ENCODE results near the gene ARID5A. TPM values are rescaled to one million over a fixed set of nuclear protein-coding genes. Genes with fewer than 3 reads are reported as not detected.
"Not testable (repeated sequence)": the region's sequence is repeated elsewhere in the genome, so short reads cannot be mapped to it uniquely, and the experiment has no call there.

ARID5A gene
- total RNA-seq, 1 donor, result 7.8 TPM

DNA sequence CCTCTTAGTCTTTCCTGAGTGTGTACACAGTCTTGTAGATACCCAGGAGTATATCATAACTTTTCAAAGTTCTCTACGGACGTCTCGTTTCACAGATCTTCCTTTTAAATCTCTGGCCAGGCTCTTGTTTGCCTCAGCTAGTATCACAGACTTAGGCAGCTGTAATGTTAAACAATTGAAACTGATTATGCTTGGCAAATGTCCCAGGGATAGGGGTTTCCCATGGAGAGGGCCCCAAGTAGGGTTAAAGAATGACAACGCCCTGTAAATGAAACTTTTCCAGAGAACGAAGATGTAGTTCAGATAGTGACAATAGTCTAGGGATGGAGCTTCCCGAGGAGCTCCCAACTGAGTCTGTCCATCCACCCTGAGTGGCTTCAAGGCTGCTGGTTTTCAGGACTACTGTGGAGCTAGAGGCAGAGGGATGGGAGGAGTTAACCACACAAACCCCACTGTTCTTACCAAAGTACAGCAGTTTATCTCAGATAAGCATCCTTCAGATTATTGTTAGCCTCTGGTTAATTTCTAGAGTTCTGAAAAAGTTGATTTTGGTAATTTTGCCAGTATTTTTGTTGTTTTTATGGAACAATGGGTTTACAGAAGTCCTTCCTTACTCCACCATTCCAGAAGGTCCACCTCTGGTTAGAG lies 40.4 kb upstream of the ARID5A start:
- DNase-seq (ENCODE audit: low read depth), result peak; percentile 18
- TF ChIP-seq, protein P1, sequence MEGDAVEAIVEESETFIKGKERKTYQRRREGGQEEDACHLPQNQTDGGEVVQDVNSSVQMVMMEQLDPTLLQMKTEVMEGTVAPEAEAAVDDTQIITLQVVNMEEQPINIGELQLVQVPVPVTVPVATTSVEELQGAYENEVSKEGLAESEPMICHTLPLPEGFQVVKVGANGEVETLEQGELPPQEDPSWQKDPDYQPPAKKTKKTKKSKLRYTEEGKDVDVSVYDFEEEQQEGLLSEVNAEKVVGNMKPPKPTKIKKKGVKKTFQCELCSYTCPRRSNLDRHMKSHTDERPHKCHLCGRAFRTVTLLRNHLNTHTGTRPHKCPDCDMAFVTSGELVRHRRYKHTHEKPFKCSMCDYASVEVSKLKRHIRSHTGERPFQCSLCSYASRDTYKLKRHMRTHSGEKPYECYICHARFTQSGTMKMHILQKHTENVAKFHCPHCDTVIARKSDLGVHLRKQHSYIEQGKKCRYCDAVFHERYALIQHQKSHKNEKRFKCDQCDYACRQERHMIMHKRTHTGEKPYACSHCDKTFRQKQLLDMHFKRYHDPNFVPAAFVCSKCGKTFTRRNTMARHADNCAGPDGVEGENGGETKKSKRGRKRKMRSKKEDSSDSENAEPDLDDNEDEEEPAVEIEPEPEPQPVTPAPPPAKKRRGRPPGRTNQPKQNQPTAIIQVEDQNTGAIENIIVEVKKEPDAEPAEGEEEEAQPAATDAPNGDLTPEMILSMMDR (IDR thresholded peaks at IDR 0.05; ENCODE audit: insufficient read depth, low read length), result no peak

DNA sequence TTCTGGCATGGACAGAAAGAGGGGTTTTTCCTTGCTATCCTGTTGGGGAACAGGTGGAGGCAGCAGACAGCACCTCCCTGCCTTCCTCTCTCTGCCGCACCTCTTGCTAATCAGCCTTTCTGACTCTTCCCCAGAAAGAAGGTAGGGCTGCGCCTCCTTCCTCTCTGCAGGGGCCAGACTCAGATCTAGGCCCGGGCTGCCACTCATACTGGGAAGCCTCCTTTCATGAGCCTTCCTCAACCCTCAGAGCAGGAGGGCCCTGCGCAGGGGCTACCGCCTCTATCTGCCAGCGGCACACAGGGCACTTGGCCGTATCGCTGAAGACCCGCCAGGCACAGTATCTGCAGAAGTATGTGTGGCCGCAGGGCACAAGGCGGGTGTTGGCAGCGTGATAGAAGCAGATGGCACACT lies 38.5 kb upstream of the ARID5A start:
- no peak overlapping the region for H3K4me3 ChIP-seq (ENCODE audit: low read depth, low read length)
- TF ChIP-seq, protein P1 (IDR thresholded peaks at IDR 0.05; ENCODE audit: insufficient read depth, low read length), result no peak
- DNase-seq (ENCODE audit: low read depth), result no peak

More for the DNA sequence above, 40.4 kb upstream of the ARID5A start:
- no peak overlapping the region for H3K4me3 ChIP-seq (ENCODE audit: low read depth, low read length)

GRCh38 chr2:96498611-96499010 lies 37.9 kb upstream of the ARID5A start:
- not testable (repeated sequence) for DNase-seq (ENCODE audit: low read depth); H3K4me3 ChIP-seq (ENCODE audit: low read depth, low read length)

- no peak for DNase-seq (ENCODE audit: low read depth)
- TF ChIP-seq, protein P1 (IDR thresholded peaks at IDR 0.05; ENCODE audit: insufficient read depth, low read length), result no peak
- no peak overlapping the region for H3K4me3 ChIP-seq (ENCODE audit: low read depth, low read length)
Observed at GRCh38 chr2:96499061-96499960, 37.2 kb upstream of the ARID5A start.

- no peak overlapping the region for H3K4me3 ChIP-seq (ENCODE audit: low read depth, low read length)
- TF ChIP-seq, protein P1 (IDR thresholded peaks at IDR 0.05; ENCODE audit: insufficient read depth, low read length), result no peak
- no peak for DNase-seq (ENCODE audit: low read depth)
Observed at GRCh38 chr2:96500385-96501066, 36.0 kb upstream of the ARID5A start.

DNA sequence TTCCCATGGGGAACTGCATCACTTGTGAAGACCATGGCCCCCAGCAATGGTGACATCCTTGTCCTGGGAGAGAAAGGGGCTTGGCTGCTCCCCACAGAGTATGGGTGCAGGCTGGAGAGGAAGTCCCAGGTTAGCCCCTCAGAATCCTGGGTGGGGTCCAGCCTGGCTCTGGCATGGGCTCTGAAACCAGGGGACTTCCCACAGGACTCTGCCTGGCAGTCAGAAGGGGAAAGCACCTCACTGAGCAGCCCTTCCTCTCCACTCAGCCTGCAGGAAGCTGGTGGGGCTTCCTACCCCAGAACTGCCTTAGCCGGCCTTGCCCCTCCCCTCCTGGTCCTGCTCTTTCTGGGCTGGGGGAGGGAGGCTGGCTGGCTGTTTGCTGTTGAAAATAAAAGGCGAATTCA lies 35.1 kb upstream of the ARID5A start:
- TF ChIP-seq, protein P1 (IDR thresholded peaks at IDR 0.05; ENCODE audit: insufficient read depth, low read length), result no peak
- no peak for DNase-seq (ENCODE audit: low read depth)
- no peak overlapping the region for H3K4me3 ChIP-seq (ENCODE audit: low read depth, low read length)

All from fibroblast of the aortic adventitia (primary cell).